ENCODE data around the gene IL36G.

IL36G gene

GRCh38 chr2:112973156-112973555 lies 4.7 kb upstream of the IL36G start:
- DNase-seq = no peak

GRCh38 chr2:112979731-112980130 lies 1.9 kb downstream of the IL36G start:
- no peak for DNase-seq

GRCh38 chr2:112980537-112980936 lies 2.7 kb downstream of the IL36G start:
- no peak for DNase-seq

- DNase-seq = no peak
Observed at GRCh38 chr2:112985090-112985489, 7.3 kb downstream of the IL36G start.

- no peak for DNase-seq
Observed at GRCh38 chr2:112989611-112990010, 11.8 kb downstream of the IL36G start.

- no peak for DNase-seq
Observed at GRCh38 chr2:112993831-112994230, 16.0 kb downstream of the IL36G start.

- no peak for DNase-seq
Observed at GRCh38 chr2:112994648-112995047, 16.8 kb downstream of the IL36G start.

GRCh38 chr2:112995346-112995920 lies 17.6 kb downstream of the IL36G start:
- no peak for DNase-seq

GRCh38 chr2:112996635-112997034 lies 18.8 kb downstream of the IL36G start:
- DNase-seq = no peak

GRCh38 chr2:112997151-112997550 lies 19.3 kb downstream of the IL36G start:
- no peak for DNase-seq

GRCh38 chr2:113000436-113000835 lies 22.6 kb downstream of the IL36G start:
- no peak for DNase-seq

- DNase-seq = no peak
Observed at GRCh38 chr2:113002677-113003076, 24.9 kb downstream of the IL36G start.

- no peak for DNase-seq
Observed at GRCh38 chr2:113005030-113005509, 27.3 kb downstream of the IL36G start, which contains the start of gene IL36A. Gene IL36A, plus strand, starts transcription at chr2:113005459. Its CDS starts 413 bp downstream, at chr2:113005872.

GRCh38 chr2:113007250-113007649 lies 29.4 kb downstream of the IL36G start:
- no peak for DNase-seq

- DNase-seq = no peak
Observed at GRCh38 chr2:113009622-113010021, 31.8 kb downstream of the IL36G start.

- peak; percentile 22 for DNase-seq
Observed at GRCh38 chr2:113010088-113010487, 32.3 kb downstream of the IL36G start.

- DNase-seq = no peak
Observed at GRCh38 chr2:113011108-113011507, 33.3 kb downstream of the IL36G start.

- DNase-seq = peak; percentile 39
Observed at GRCh38 chr2:113012436-113013335, 34.9 kb downstream of the IL36G start.

GRCh38 chr2:113013336-113013661 lies 35.5 kb downstream of the IL36G start:
- DNase-seq = no peak

- no peak for DNase-seq
Observed at GRCh38 chr2:113014067-113014466, 36.3 kb downstream of the IL36G start.

- DNase-seq = no peak
Observed at GRCh38 chr2:113015042-113015441, 37.2 kb downstream of the IL36G start.

- no peak for DNase-seq
Observed at GRCh38 chr2:113015655-113016054, 37.8 kb downstream of the IL36G start.

GRCh38 chr2:113018509-113018908 lies 40.7 kb downstream of the IL36G start:
- no peak for DNase-seq

- no peak for DNase-seq
Observed at GRCh38 chr2:113021312-113021711, 43.5 kb downstream of the IL36G start.

All from fibroblast of skin of right biceps (primary cell).